Activated CD4-positive, alpha-beta T cell treated with anti-CD3 and anti-CD28 coated beads, Interleukin-2, amount 50 U/mL, for 1 hour (primary cell): ENCODE results near the gene MIER2.

Experiments used
- DNase-seq: peaks from one replicate; pipeline ENCODE4 v3.0.0-alpha.2; 2020

MIER2 gene

GRCh38 chr19:328025-328505, 16.5 kb downstream of the MIER2 start:
- DNase-seq, result no peak

GRCh38 chr19:327291-328024, 17.1 kb downstream of the MIER2 start:
- no peak for DNase-seq

GRCh38 chr19:326871-327270, 17.7 kb downstream of the MIER2 start:
- DNase-seq, result no peak

GRCh38 chr19:325937-326565, 18.5 kb downstream of the MIER2 start:
- DNase-seq, result no peak

GRCh38 chr19:325173-325936, 19.2 kb downstream of the MIER2 start:
- no peak for DNase-seq

DNA sequence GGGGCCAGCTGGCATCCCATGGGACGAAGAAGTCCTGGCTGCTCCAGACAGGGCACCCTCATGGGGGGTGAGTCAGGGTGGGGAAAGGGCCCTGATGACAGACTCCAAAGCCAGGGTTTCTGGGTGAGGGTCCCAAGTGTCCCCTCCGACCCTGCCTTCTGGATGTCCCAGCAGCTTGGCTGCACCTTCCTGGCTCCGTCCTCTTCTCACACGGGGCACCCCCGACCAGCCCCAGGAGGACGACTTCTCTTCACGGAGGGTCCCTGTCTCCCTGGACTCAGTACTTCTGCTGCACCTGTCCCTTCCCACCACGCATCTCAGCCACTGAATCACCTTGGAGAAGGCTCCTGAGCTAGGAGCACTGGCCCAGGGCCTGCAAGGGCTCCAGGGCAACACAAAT, 19.9 kb downstream of the MIER2 start:
- no peak for DNase-seq

DNA sequence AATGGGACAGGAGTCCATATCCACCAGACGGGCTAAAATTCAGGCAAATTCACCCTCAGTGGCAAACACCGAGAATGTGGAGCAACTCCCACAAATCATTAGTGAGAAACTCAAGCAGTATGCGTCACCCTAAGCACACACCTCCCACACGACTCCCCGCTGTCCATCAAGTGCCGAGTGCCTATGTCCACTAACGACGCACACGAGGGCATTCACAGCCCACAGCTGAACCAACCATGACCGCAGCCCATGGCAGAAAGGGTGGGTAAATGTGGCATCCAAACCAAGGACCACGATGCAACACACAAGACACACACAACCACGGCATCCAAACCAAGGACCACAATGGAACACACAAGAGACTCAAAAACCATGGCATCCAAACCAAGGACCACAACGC, 22.0 kb downstream of the MIER2 start:
- no peak for DNase-seq

- no peak for DNase-seq
These were observed 26.2 kb downstream of the MIER2 start for GRCh38 chr19:318509-318774.

DNA sequence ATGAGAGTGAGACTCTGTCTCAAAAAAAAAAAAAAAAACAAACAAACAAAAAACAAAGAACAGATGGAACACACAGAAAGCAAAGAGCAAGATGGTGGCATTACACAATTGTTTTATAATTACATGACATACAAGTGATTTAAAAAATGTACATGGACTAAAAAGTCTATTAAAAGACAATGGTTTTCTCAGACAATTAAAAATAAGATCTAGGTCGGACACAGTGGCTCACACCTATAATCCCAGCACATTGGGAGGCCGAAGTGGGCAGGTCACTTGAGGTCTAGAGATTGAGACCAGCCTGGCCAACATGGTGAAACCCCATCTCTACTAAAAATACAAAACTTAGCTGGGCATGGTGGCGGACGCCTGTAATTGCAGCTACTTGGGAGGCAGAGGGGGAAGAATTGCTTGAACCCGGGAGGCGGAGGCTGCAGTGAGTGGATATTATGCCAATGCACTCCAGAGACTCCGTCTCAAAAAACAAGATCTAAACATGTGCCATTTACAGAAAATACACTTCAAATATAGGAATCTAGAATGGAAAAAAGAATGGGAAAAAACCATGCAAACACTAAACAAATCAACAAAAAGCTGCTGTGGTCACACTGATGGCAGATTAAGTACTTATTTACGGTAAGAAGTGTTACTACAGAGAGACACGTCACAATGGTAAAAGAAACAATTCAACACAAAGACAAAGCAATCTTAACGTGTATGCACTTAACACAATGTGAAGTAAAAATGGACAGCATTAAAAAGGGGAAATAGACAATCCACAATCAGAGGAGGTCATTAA, 26.7 kb downstream of the MIER2 start:
- no peak for DNase-seq

DNA sequence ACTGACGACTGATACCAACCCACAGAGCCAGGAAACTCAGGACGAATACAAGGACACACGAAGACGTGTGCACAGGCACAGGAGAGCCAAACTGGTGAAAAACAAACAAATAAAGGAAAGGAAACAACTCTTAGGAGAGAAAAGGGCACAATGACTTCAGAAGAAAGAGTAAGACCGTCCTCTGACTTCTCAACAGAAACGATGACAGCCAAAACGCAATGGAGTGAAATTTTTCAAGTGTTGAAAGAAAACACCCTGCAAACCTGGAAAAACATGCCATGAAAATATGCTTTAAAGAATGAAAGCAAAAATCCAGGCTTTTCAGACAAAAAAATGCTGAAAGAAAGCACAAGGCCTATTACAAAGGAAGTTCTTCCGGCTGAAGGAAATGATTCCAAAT, 28.8 kb downstream of the MIER2 start:
- DNase-seq, result no peak

DNA sequence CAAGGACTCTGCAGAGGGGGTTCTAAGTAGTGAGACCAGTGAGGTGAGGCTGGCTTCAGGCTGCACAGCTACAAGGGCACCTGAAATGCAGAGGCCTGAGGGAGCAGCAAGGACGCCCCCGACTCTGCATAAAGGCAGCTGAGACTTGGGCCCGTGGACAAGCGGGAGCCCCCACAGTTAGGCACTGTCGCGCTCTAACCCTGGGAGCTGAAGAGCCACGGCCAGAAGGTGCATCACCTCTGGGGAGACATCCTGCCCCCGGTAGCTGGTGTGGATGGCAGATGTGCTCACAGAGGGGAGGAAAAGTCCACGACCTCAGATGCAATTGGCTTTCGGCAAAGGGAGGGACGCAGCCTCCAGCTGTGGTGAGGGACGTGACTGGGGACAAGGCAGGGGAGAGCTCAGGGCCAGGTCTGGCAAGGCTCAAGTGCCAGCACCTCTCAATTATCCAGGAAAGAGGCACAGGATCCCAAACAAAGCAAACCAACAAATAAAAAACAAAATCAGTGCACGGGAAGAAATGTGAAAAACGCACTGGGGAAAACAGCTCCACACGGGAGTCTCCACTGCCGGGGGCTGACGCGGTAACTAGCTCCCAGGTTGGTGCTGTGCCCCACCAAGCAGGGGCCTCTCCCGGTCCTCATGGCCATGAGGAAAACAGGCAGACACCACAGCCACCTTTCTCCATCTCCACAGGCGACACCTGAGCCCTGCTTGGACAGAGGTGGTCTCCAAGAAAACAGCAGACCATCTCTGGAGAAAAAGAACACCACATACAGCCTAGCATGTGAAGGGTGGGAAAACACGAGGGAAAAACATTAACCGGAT, 30.4 kb downstream of the MIER2 start:
- no peak for DNase-seq

DNA sequence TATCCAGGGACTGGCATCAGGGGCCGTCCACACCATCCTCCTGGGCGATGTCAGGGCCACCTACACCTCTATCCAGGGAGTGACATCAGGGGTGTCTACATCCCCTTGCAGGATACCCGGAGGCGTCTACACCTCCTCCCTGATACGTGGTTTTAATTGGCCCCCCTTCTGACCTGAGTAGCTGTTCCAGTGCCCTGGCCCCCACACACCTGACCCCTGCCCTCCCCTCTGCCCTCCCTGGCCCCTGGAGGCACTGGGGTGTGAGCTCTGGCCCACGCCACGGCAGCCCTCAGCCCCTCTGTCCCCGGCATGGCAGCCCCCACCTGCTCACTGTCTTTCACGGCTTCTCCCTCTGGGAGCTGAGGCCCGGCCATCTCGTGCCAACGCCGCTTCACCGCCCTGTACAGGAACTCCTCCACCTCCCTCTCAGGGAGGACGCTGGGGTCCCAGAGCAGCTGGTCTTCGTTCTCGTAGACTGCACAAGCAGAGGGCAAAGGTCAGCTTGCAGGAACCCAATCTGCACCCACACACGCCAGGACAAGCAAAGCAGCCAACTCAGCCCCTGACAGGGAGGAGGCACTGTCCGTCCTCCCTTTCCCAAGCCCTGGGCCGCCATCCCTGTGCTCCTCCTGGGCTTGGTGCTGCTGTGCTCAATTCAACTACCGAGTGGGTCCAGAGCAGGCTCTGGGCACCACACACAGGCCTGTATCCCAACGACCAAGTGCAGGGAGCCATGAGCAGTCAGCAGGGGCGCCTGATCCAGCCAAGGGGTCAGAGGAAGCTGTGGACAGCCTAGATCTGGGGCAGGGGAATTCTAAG, 31.2 kb downstream of the MIER2 start:
- DNase-seq, result no peak

DNA sequence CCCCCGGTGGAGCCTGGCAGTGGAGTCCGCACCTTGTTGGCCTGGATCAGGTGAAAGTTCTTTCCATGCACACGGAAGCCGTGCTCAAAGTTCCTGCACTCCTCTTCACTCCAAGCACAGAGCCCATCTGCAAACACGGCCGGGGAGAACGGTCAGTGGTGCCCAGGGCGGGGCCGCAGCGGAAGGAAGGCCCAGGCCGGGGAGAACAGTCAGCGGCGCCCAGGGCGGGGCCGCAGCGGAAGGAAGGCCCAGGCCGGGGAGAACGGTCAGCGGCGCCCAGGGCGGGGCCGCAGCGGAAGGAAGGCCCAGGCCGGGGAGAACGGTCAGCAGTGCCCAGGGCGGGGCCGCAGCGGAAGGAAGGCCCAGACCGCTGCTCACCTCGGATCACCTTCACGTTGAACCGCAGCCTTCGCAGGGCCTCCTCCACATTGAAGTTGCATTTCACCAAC, 32.8 kb downstream of the MIER2 start:
- no peak for DNase-seq

- DNase-seq, result no peak
These were observed 33.7 kb downstream of the MIER2 start for GRCh38 chr19:310781-311496.

GRCh38 chr19:310141-310651, 34.4 kb downstream of the MIER2 start:
- DNase-seq, result no peak

DNA sequence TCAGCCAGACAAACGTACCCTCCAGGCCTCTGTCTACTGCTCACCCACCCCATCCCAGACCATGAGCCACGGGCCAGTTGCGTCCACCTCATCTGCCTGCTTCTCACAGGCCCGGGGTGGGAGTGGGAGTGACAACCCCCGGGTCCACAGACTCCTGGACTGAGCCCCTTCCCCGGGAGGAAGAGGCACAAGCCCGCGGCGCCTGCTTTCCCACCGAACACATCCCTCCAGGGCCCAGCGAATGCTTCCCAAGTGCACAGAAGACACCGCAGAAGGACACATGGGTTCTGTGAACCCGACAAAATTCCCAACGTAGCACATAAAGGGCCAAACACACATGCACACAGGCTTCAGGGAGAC, 35.4 kb downstream of the MIER2 start:
- DNase-seq, result no peak

DNA sequence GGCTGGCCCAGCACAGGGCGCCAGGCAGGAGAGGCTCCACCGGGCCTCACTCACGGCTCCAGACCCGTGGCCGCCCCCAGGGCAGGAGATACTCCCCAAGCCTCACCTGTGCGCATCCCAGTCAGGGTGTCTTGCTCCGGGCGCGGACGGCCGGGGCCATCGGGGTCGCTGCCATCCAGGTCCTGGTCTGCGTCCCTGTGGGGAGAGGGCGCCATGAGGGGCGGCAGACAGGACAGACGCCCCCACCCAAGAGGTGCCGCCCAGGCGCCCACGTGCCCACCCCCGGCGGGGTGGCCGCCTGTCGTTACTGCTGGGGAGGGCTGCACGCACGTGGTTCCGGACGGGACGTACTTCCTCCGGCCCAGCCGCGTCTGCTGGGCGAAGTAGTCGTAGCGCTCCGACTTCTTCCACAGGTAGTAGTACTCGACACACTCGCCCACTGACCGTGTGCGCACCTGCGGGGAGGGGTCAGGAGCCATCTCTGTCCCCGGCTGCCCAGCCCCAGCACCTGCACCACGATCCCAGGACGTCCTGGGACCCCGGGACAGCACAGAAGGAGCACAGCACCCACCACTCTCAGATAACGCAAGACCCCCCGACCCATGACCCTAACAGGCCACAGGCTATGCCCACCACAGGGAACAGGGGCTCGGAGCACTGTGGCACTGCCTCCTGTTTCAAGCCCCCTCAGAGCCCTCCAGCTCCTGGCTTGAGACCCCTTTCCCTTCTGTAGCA, 36.0 kb downstream of the MIER2 start:
- DNase-seq, result no peak

DNA sequence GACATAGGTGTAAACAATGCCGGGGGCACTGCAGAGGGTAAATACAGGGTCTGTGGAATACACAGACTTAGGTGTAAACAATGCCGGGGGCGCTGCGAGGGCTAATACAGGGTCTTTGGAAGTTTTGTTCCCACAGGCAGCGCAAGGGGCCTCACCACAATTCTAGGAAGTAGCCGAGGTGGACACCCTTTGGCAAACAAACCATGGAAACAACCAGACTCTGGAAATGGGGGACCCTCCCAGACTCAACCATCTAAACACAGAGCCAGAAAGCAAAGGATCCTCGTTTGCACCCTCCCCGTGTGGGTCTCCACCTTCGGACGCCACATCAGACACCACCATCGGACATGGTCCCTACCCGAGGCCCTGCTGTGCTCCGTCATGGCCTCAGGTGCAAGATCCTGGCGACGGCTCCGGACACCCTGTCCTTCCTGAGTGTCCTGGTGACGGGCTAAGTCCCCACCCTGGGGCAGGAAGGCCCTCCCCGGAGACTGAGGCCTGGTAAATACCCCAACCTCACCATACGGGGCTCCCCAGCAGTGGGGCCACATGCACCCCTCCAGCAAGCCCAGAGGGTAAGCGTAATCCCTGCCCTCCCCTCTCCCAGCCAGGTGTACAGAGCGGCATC, 36.7 kb downstream of the MIER2 start:
- DNase-seq, result no peak

GRCh38 chr19:307111-307531, 37.5 kb downstream of the MIER2 start:
- no peak for DNase-seq
